ENCODE data around the gene SOHLH2. TPM values are rescaled to one million over a fixed set of nuclear protein-coding genes. Genes with fewer than 3 reads are reported as not detected.

Gene SOHLH2
- total RNA-seq, 1 experiment from 2014 or later, result not detected

DNA sequence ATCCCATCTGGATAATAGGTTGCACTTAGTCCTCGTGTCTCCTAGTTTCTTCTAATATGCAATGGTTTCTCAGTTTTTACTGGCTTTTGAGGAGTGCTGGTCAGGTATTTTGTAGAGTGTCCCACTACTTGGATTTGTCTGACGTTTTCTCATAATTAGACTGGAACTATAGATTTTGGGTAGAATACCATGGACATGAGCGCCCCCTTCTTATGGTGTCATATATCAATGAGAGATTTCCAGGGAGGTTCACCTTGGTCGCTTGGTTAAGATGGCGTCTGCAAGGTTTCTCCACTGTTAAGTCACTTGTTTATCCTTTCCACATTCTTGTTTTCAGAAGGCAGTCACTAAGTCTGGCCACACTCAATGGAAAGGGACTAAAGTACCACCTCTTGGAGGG lies 6.7 kb downstream of the SOHLH2 start:
- in situ Hi-C loops (cut with HindIII; ENCODE audit: low pct_unique_long_range_greater_than_20kb, low sequenced_read_pairs), result no loop called here
- peak; percentile 65 for DNase-seq (ENCODE audit: low read depth, low spot score)

DNA sequence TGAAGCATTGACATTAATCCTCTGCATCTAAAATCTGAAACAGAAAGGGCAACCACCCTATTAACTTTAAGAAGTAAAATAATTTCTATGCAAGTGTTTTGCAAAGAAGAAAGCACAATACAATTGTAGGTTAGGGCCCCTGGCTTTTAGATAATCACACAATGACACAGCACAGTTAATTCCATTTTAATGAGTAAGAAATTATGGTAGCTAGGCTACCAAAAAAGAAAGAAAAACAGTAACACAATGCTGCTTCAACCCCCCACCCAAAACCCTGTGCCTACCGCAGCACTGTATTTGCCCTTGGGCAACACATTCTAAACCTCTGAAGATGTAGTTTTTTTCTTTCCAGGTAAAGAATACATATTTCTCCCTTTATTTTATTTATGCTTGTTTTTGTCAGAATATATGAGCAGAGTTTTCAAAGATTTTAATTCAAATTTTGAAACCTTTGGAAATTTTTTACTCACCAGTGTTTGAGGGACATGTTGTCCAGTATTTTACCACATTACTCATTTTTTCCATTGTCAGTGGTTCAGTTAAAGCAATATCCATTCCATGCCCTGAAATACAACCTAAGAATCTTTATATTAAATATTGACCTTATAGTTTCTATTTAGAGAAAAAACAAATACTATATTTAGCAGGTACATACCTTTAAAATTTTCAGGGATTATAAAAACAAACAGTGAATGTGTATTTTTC lies 21.1 kb downstream of the SOHLH2 start:
- no peak for DNase-seq (ENCODE audit: low read depth, low spot score)
- in situ Hi-C loops (cut with HindIII; ENCODE audit: low pct_unique_long_range_greater_than_20kb, low sequenced_read_pairs), result no loop called here

- DNase-seq (ENCODE audit: low read depth, low spot score), result no peak
- in situ Hi-C loops (cut with HindIII; ENCODE audit: low pct_unique_long_range_greater_than_20kb, low sequenced_read_pairs), result no loop called here
Observed at GRCh38 chr13:36192166-36192565, 22.2 kb downstream of the SOHLH2 start.

GRCh38 chr13:36190771-36191170 lies 23.6 kb downstream of the SOHLH2 start:
- in situ Hi-C loops (cut with HindIII; ENCODE audit: low pct_unique_long_range_greater_than_20kb, low sequenced_read_pairs), result no loop called here

GRCh38 chr13:36188441-36188840 lies 25.9 kb downstream of the SOHLH2 start:
- no peak for DNase-seq (ENCODE audit: low read depth, low spot score)
- in situ Hi-C loops (cut with HindIII; ENCODE audit: low pct_unique_long_range_greater_than_20kb, low sequenced_read_pairs), result no loop called here

More at GRCh38 chr13:36190771-36191170, 23.6 kb downstream of the SOHLH2 start:
- DNase-seq (ENCODE audit: low read depth, low spot score), result no peak

DNA sequence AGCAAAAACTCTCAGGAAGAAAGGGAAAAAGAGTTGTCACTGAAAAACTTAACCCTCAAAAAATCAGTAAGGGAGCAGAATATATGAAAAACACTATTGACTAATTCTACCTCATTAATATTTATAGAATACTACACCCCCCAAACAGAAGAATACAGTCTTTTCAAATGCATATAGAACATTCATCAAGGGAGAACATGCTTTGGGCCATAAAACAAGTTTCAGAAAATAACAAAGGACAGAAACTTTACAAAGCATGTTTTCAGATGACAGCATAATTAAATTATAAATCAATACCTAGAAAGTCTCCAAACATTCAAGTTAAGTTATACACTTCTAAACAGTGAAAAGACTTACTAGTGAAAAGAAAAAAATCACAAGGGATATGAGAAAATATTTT lies 30.5 kb downstream of the SOHLH2 start:
- no peak for DNase-seq (ENCODE audit: low read depth, low spot score)
- in situ Hi-C loops (cut with HindIII; ENCODE audit: low pct_unique_long_range_greater_than_20kb, low sequenced_read_pairs), result no loop called here

DNA sequence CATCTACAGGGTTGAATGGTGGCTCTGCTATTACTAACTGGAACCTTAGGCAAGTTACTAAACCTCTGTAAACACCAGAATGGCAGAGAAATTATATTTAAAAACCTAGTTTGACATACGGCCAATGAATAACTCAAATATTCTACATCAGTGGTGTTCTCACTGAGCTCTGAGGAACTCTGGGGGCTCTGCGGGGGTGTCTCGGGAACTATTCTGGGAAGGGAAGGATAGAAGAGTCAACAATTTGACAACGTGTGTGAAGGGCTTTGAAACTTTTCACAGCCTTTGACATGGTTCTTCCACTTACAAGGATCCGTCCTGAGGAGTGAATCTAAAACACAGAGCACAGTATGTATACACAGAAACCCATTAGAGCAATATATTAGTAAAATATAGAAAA lies 38.7 kb downstream of the SOHLH2 start:
- in situ Hi-C loops (cut with HindIII; ENCODE audit: low pct_unique_long_range_greater_than_20kb, low sequenced_read_pairs), result no loop called here
- DNase-seq (ENCODE audit: low read depth, low spot score), result no peak

DNA sequence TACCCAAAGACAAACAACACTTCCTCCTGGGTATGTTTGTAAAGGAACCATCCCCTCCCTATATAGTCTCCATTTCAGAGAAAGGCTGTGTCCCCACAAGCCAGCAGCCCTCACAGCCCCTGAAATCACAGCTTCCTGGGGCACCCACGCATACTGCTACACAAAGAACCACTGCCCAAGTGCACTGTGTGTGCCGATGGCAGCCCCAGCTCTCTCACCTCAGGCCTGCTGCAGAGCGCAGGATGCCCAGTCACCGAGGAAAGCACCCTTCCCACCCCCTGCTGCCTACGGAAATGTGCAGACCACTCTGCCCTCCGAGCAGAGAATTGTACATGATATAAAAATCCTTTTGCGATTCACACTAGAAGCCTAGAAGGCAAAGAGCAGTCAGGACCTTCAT lies 39.4 kb downstream of the SOHLH2 start:
- DNase-seq (ENCODE audit: low read depth, low spot score), result no peak
- in situ Hi-C loops (cut with HindIII; ENCODE audit: low pct_unique_long_range_greater_than_20kb, low sequenced_read_pairs), result no loop called here

- DNase-seq (ENCODE audit: low read depth, low spot score), result no peak
- in situ Hi-C loops (cut with HindIII; ENCODE audit: low pct_unique_long_range_greater_than_20kb, low sequenced_read_pairs), result no loop called here
Observed at GRCh38 chr13:36173571-36174322, 40.6 kb downstream of the SOHLH2 start.

DNA sequence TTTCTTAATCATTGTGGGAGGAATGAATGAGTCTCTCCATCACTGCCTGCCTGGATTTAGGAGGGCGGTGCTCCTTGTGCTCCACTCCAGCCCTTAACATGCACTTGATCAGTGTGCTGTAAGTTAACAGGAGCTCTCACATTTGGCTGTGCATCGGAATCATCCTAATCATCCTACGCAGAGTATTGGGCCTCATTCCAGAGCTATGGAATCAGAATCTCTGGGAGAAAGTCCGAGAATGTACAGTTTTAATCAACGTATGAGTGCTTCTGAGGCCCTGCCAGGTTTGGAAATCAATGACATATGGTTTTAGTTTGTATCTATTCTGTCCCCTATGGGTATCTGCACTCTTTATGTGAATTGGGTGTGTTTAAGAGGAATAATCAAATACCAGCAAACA lies 48.3 kb downstream of the SOHLH2 start:
- in situ Hi-C loops (cut with HindIII; ENCODE audit: low pct_unique_long_range_greater_than_20kb, low sequenced_read_pairs), result no loop called here
- no peak for DNase-seq (ENCODE audit: low read depth, low spot score)

- in situ Hi-C loops (cut with HindIII; ENCODE audit: low pct_unique_long_range_greater_than_20kb, low sequenced_read_pairs), result no loop called here
- peak; percentile 33 for DNase-seq (ENCODE audit: low read depth, low spot score)
Observed at GRCh38 chr13:36163809-36164308, 50.5 kb downstream of the SOHLH2 start.

DNA sequence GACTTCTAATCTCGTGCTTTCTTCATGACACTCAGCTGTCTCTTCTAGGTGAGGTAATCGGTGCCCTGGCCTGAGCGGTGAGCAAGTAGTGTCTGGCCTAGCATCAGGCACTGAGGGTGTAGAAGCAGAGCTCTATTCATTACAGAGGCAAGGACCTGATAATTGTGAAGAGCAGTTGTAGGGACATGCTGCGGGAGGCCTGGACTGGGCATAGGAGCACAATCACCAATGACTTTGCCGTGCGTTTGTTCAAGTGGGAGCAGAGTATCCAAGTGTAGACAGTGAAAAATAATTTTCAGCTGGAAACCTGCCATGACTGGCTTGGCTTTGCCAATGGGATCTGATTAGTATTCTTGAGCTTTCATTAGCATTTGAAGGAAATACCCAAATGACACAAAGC lies 51.1 kb downstream of the SOHLH2 start:
- DNase-seq (ENCODE audit: low read depth, low spot score), result no peak
- in situ Hi-C loops (cut with HindIII; ENCODE audit: low pct_unique_long_range_greater_than_20kb, low sequenced_read_pairs), result no loop called here

- in situ Hi-C loops (cut with HindIII; ENCODE audit: low pct_unique_long_range_greater_than_20kb, low sequenced_read_pairs), result no loop called here
- no peak for DNase-seq (ENCODE audit: low read depth, low spot score)
Observed at GRCh38 chr13:36160297-36160696, 54.1 kb downstream of the SOHLH2 start.

GRCh38 chr13:36158611-36159010 lies 55.7 kb downstream of the SOHLH2 start:
- DNase-seq (ENCODE audit: low read depth, low spot score), result no peak
- in situ Hi-C loops (cut with HindIII; ENCODE audit: low pct_unique_long_range_greater_than_20kb, low sequenced_read_pairs), result no loop called here

DNA sequence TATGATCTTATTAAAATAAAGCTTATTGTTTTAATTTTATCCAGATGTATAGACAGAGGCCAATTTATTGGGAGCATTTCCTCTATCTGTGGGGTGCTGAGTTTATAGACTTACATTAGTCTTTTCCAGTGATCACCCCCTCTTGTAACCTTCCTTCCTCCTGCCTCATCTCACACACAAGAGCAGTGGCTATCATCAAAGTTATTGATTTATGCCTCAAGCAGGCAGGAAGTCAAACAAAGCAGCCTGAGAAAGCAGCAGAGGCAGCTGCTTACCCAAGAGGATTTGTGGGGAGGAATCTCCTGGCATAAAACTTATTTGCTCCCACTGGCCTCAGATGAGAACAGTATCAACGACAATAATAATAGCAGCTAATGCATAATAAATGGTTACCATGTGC lies 56.9 kb downstream of the SOHLH2 start:
- in situ Hi-C loops (cut with HindIII; ENCODE audit: low pct_unique_long_range_greater_than_20kb, low sequenced_read_pairs), result no loop called here
- DNase-seq (ENCODE audit: low read depth, low spot score), result peak; percentile 19

DNA sequence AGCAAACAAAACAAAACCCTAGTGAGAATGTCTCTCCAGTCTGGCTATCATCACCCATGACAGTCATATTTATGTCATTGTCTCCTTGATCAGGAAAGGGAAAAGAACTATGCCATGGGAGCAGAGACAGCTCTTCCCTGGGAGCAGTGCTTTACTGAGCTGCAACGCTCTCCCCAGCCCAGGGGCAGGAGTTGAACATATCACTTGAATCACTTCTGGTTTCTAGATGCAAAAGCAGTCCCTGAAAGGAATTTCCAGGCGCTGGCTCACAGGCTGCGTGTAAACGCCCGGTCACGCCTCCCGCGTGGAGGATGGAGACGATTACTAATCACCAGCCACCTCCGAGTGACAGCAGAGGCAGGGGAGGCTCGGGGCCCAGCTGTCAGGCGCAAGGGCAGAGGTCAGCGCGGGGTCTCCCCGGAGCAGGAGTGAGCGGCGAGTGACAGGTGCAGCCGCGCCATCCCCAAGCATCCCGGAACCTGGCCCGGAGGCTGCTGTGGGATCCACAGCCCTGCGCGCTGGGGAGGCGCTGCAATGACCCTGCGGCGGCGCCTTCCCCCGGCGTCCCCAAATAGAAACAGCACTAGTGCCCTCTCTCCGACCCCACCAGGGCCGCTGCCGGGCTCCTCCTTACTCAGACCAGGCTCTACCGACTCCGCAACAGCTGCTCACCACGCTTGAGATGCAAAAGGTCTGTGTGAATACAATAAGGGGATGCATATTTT lies 59.6 kb downstream of the SOHLH2 start:
- in situ Hi-C loops (cut with HindIII; ENCODE audit: low pct_unique_long_range_greater_than_20kb, low sequenced_read_pairs), result no loop called here
- no peak for DNase-seq (ENCODE audit: low read depth, low spot score)

DNA sequence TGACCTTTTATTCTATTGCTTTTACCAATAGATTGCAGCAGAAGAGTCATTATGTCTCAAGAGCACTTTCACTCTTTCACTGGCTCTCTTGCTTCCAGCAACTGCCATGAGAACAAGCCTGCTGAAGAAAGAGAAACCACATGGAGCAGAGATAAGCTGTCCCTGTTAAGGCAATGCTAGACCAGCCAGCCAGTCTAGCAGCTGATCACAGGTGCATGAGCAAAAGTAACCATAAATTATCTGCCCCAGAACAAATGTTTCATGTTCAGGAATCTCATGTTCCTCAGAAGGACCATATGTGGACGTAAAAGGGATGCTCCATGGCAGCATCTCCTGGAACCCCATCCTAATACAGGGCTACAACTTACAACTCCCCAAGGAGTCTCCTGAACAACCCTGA lies 62.8 kb downstream of the SOHLH2 start:
- no peak for DNase-seq (ENCODE audit: low read depth, low spot score)
- in situ Hi-C loops (cut with HindIII; ENCODE audit: low pct_unique_long_range_greater_than_20kb, low sequenced_read_pairs), result no loop called here

GRCh38 chr13:36148446-36148845 lies 65.9 kb downstream of the SOHLH2 start:
- in situ Hi-C loops (cut with HindIII; ENCODE audit: low pct_unique_long_range_greater_than_20kb, low sequenced_read_pairs), result no loop called here
- no peak for DNase-seq (ENCODE audit: low read depth, low spot score)
